AG08395 (cell line): Measurements from ENCODE around the gene FBXO31.

Source experiments
- DNase-seq: peaks from one replicate; pipeline ENCODE4 v3.0.0; 2012; ENCODE audit warnings: mixed read lengths, low spot score

FBXO31 gene

DNA sequence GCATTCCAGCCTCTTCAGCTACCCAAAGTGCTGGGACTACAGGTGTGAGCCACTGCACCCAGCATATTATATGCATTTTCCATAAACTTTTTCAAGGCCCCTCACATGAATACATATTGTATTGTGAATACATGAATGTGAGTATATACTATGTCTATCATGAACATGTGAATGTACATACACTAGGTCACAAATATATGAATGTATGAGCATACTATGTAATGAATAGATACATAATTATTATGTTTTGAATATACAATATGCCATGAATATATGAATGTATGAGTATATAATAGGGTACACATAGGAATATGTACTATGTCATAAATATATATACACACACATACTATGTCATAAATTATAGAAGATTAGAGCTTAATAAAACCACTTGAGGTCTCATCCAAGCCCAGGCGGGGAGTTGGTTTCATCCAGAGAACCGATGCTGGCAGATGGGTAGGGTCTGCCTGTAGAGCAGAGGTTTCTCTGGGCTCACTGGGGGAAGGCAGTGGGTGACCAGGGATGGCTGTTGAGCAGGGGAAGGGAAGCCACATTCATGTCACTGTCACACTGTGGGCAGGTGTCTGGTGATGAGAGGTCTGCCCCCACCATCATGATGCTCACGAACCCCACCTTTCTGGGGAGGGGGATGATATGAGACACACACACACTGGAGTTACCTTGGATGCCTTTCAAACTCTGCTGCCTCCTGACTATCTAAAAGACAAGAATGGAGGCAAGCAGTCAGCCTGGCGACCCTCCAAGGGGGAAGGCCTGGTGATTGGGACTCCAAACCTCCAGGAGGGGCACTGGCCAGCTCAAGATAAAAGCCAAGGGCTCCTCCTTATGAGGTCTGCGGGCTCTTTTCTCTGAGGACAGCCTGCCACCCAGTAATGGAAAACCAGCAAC lies 73.7 kb downstream of the FBXO31 start:
- DNase-seq = no peak

DNA sequence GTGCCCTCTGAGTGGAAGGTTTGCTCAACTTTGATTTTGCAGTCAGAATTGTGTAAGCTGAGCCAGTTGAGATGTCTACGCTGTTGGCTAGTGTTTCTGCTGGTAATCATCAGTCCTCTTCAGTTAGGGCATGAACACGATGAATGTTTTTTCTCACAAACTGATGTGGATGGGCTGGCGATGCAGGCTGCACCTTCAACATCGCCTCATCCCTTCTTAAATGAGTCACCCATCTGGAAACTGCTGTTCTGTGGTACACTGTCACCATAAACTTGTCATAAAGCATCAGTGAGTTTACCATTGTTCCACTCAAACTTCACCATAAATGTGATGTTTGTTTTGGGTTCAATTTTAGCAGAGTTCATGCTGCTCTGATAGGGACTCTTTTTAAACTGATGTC lies 74.8 kb downstream of the FBXO31 start:
- DNase-seq = no peak

GRCh38 chr16:87306516-87306915 lies 77.1 kb downstream of the FBXO31 start:
- no peak for DNase-seq

DNA sequence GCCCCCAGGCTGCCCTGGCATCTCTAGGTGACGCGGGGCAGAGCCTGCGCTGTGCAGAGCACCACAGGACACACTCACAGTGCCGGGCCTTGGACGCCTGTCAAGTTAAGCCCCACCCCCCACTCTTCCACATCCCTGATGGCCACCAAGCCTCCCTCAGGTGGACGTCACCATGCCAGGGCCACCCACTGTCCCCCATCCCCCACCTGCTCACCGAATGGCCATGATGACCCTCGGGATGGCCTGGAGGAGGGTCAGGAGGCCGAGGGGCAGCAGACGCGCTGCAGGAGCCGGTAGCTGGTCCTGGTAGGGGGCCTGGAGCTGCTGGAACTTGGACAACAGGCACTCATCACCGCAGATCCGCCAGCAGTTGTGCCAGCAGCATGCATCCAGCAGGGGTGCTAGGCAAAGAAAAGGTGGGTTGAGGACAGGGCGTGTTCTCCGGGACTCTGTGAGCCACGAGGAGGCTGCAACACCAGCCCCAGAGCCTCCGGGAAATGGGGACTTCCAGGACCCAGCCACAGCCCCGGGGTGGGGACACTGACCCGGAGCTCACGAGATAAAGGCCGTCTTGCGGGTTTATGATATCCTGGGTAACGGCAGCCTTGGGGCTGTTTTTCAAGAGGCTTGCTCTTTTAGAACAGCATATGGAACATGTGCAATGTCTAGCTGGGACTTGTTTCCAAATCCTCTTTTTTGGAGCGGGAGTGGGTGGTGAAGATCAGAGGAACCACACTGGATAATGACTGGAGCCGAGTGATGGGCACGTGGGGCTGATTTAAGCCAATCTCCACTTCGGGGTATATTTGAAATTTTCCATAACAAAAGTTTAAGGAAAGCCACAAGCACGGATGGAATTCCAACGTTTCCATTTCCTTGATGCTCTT lies 77.8 kb downstream of the FBXO31 start:
- DNase-seq = peak; percentile 82

GRCh38 chr16:87304951-87305350 lies 78.6 kb downstream of the FBXO31 start:
- no peak for DNase-seq

- no peak for DNase-seq
Observed at GRCh38 chr16:87303962-87304521, 79.5 kb downstream of the FBXO31 start.

DNA sequence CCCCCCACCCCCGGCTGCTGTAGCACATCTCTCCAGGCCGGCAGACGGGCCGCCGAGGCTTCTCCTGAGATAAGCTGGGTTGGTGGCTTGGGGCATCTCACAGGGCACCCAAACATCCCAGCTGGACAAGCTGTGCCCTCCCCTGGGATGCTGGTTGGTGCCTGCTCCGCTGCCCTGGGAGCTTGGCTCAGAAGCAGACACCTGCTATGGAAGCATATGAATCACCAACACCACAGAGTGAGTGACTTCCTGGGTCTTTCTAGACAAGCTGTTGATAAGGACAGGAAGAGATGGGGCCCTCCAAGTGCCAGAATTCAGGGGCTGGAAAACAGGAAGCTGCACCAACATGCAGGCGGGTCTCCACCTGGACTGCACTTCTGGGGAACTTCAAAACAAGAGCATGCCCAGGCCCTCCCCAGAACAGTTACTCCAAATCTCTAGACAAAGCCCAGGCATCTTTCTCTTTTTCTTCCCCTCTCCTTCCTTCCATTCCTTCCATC lies 80.1 kb downstream of the FBXO31 start:
- DNase-seq = no peak

DNA sequence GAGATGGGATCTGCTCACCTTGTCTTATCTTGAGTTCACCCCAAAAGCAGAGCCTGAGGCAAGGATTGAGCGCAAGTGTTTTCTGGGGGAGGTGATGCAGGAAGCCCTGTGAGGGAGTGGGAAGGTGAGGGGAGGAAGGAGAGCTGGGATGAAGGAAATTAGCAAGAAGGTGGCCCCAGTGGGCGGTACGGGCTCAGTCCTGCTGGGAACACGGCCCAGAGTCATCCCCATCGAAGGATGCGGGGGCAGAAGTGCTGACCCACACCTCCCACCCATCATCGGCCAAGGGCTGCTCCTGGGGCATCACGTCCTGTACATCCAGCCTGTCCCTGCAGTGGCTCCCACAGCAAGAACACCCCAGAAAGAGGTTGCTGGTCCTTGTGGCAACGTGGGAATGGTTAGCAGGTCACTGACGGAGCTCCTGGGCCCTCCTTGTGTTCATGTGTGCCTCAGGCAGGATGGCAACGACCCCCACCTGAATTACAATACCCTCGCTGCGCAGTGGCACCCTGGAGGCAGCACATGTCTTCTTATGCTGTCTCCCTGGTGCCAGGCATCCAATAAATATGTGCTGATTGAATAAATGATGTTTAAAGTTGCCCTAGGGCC lies 84.6 kb downstream of the FBXO31 start:
- no peak for DNase-seq

DNA sequence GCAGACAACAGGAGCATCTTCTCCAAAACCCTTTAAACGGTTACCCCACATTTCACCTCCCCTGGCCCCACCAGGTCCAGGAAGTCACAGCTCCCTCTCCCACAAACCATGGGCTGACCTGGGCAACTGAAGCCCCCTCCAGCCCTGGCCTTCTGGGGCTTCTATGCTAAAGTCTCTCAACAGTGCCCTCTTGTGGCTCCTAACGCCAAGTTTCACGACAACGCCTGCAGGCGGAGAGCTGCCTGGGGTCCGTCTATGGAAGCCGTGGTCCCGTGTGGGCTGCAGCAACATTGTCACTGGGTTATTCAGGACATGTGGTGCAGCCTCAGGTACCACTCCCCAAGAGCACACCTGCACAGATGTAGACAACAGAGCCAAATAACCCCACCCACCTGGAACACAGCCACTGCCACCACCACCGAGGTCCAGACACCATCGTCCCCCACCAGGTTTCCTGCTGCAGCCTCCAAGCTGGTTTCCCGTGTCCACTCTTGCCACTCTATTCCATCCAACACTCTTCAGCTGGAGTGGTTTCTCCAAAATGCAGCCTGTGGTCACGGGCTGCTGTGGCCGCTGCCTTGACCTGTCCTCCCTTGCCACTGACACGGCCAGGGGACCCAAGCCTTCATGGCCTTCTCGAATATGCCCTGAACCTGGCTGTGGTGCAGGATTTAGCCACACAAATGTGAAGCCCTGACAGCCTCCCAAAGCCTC lies 85.5 kb downstream of the FBXO31 start:
- DNase-seq = peak; percentile 38

DNA sequence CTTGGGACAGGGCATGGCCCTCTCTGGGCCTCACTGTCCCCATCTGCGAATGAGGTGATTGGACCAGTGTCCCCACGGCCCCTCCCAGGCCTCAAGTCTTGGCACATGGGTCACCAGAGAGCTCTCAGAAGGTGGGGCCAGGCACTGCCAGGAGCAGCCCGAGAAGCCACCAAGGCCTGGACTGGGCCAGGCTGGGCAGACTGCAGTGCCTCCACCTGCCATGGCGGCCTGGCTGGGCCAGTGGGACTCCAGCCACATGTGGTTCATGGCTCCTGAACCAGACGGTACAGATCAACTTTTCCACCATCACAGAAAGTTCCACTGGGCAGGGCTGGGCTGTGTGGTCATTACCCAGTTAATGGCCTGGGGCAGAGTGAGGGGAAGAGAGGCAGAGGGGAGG lies 86.2 kb downstream of the FBXO31 start:
- no peak for DNase-seq

- DNase-seq = no peak
Observed at GRCh38 chr16:87295661-87296531, 87.7 kb downstream of the FBXO31 start.

GRCh38 chr16:87295259-87295658 lies 88.3 kb downstream of the FBXO31 start:
- DNase-seq = no peak

DNA sequence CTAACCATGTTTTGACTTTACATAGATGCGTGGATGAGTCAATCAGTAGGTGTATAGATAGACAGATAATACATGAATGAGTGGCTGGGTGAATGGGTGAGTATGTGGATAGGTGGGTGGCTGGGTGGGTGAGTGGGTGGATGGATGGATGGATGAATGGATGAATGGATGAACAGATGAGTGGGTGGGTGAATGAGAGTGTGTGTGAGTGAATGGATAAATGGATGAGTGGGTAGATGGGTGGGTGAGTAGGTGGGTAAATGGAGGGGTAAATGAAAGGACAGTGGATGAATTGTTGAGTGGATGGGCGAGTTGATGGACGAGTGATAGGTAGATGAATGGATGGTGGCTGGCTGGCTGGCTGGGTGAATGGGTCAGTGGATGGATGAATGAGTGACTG lies 89.6 kb downstream of the FBXO31 start:
- DNase-seq = no peak

DNA sequence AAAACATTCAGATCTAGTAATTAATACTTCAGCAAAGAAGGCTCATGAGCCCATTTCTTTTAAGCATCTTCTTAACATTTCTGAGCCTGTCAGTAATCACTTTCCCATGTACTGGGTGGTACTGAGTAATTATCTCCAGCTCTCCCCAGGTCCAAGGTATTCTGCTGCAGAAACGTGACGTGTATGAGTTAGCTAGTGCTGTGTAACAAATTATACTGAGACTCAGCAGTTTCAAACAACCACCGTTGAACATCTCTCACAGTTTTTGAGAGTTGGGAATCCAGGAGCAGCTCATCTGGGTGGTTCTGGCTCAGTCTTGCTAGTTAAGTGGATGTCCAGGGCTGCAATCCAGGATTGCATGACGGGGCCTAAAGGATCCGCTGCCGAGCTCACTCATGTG lies 91.6 kb downstream of the FBXO31 start:
- no peak for DNase-seq

GRCh38 chr16:87288753-87289362 lies 94.7 kb downstream of the FBXO31 start:
- DNase-seq = peak; percentile 82

DNA sequence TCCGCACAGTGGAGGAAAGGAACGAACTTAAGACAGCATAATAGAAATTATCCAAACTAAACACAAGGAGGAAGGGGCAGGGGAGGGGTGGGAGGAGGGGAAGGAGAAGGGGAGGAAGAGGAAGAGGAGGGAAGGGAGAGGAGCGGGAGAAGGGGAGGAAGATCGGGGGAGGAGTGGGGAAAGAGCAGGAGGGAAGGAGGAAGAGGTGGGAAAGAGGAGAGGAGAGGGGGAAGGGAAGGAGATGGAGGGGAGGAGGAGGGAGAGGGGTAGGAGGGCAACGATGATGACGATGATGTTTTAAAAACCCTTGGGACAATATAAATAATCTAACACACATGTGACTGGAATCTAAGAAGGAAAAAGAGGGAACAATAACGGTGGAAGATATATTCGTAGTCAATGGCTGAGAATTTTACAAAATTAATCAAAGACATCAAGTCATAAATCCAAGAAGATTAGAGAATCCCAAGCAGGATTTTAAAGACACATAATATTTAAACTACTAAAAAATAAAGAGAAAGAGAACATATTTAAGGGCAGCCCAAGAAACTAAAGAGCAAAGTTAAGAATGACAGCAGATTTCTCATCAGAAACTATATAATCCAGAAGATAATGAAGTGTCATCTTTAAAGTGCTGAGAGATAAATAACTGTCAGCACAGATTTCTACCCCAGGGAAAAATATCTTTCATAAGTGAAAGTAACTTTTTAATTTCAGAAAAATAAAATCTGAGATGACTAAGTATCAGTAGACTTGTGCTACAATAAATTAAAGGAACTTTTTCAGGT lies 96.5 kb downstream of the FBXO31 start:
- DNase-seq = no peak

GRCh38 chr16:87284183-87284582 lies 99.4 kb downstream of the FBXO31 start:
- DNase-seq = no peak

- no peak for DNase-seq
Observed at GRCh38 chr16:87279094-87279658, 104.4 kb downstream of the FBXO31 start.
